Central memory CD8-positive, alpha-beta T cell (primary cell): ENCODE measurements around the gene GKN2.
A peak's percentile ranks its signal among the peaks of the same experiment; 100 is the strongest.
"Not testable (repeated sequence)": the region's sequence is repeated elsewhere in the genome, so short reads cannot be mapped to it uniquely, and the experiment has no call there.

ENCODE experiments used
- ATAC-seq: fragments of 150-1000 bp; cut with Tn5 transposase; replicated peaks from 2 replicates; pipeline ENCODE4 v1.10.0; 2022; ENCODE audit warnings: mild to moderate bottlenecking, moderate FRiP score, moderate number of reproducible peaks; ENCODE audit not compliant: poor library complexity, severe bottlenecking; ENCODE audit errors: extremely low read depth
- DNase-seq, 2 donors: peaks; one replicate each; pipeline ENCODE4 v3.0.0; 2021; ENCODE audit warnings: low spot score in 2 of 2
- H3K27ac Mint-ChIP-seq: one replicate; pipeline ENCODE4 v1.8.0; 2022; ENCODE audit warnings: low read depth, mild to moderate bottlenecking, moderate library complexity, mixed read lengths
- H3K27me3 Mint-ChIP-seq: one replicate; pipeline ENCODE4 v1.8.0; 2022; ENCODE audit warnings: mixed read lengths
- H3K36me3 Mint-ChIP-seq: one replicate; pipeline ENCODE4 v1.8.0; 2022; ENCODE audit warnings: mild to moderate bottlenecking, moderate library complexity, mixed read lengths; ENCODE audit not compliant: insufficient read depth
- H3K4me1 Mint-ChIP-seq: one replicate; pipeline ENCODE4 v1.8.0; 2022; ENCODE audit warnings: mixed read lengths
- H3K4me3 Mint-ChIP-seq: one replicate; pipeline ENCODE4 v1.8.0; 2022; ENCODE audit warnings: mild to moderate bottlenecking, moderate library complexity, mixed read lengths
- H3K9me3 Mint-ChIP-seq: one replicate; pipeline ENCODE4 v1.8.0; 2022; ENCODE audit warnings: mixed read lengths

The GKN2 gene

GRCh38 chr2:68911709-68912108, 41.0 kb downstream of the GKN2 start:
- peaks cover 5% of the 10 kb centered on the region for H3K36me3 Mint-ChIP-seq
- no peaks in the 10 kb centered on the region for H3K9me3 Mint-ChIP-seq
- no peak overlapping the region for H3K27ac Mint-ChIP-seq
- ATAC-seq (no peak), DNase-seq (no peak)
- peaks cover 41% of the 10 kb centered on the region for H3K4me1 Mint-ChIP-seq
- no peak overlapping the region for H3K4me3 Mint-ChIP-seq
- H3K27me3 Mint-ChIP-seq, result no peaks in the 10 kb centered on the region

- H3K27ac Mint-ChIP-seq, result no peak overlapping the region
- peaks cover 44% of the 10 kb centered on the region for H3K4me1 Mint-ChIP-seq
- no peak for DNase-seq
- peaks cover 5% of the 10 kb centered on the region for H3K36me3 Mint-ChIP-seq
- no peaks in the 10 kb centered on the region for H3K27me3 Mint-ChIP-seq
- H3K9me3 Mint-ChIP-seq, result no peaks in the 10 kb centered on the region
- ATAC-seq, result no peak
- no peak overlapping the region for H3K4me3 Mint-ChIP-seq
These were observed 41.4 kb downstream of the GKN2 start for GRCh38 chr2:68911246-68911645.

GRCh38 chr2:68909793-68910674, 42.7 kb downstream of the GKN2 start:
- peaks cover 38% of the 10 kb centered on the region for H3K4me1 Mint-ChIP-seq
- peaks cover 4% of the 10 kb centered on the region for H3K36me3 Mint-ChIP-seq
- no peaks in the 10 kb centered on the region for H3K9me3 Mint-ChIP-seq
- ATAC-seq (no peak), DNase-seq (peak in 1 of 2 donors; percentile 44)
- no peaks in the 10 kb centered on the region for H3K27me3 Mint-ChIP-seq
- H3K4me3 Mint-ChIP-seq, result peak overlapping the region; percentile 15
- H3K27ac Mint-ChIP-seq, result peak overlapping the region; percentile 86

GRCh38 chr2:68908392-68908970, 44.2 kb downstream of the GKN2 start:
- Mint-ChIP-seq H3K27me3 (no peaks in the 10 kb centered on the region), H3K9me3 (no peaks in the 10 kb centered on the region), H3K27ac (peak overlapping the region; percentile 83), H3K4me1 (peaks cover 45% of the 10 kb centered on the region), H3K4me3 (peak overlapping the region; percentile 57), H3K36me3 (peaks cover 4% of the 10 kb centered on the region)
- peak; percentile 50 to 83 for DNase-seq
- ATAC-seq, result peak; percentile 95

GRCh38 chr2:68907920-68908253, 44.8 kb downstream of the GKN2 start:
- H3K4me1 Mint-ChIP-seq, result peaks cover 45% of the 10 kb centered on the region
- H3K27me3 Mint-ChIP-seq, result no peaks in the 10 kb centered on the region
- DNase-seq (no peak), ATAC-seq (no peak)
- peak overlapping the region; percentile 57 for H3K4me3 Mint-ChIP-seq
- peaks cover 4% of the 10 kb centered on the region for H3K36me3 Mint-ChIP-seq
- peak overlapping the region; percentile 83 for H3K27ac Mint-ChIP-seq
- no peaks in the 10 kb centered on the region for H3K9me3 Mint-ChIP-seq

- peak overlapping the region; percentile 57 for H3K4me3 Mint-ChIP-seq
- H3K27ac Mint-ChIP-seq, result peak overlapping the region; percentile 83
- ATAC-seq, result no peak
These were observed 45.3 kb downstream of the GKN2 start for GRCh38 chr2:68907232-68907919.

GRCh38 chr2:68906716-68907115, 46.0 kb downstream of the GKN2 start:
- ATAC-seq (no peak), DNase-seq (no peak)
- Mint-ChIP-seq H3K4me3 (no peak overlapping the region), H3K9me3 (peaks cover 2% of the 10 kb centered on the region), H3K4me1 (peaks cover 45% of the 10 kb centered on the region), H3K27me3 (no peaks in the 10 kb centered on the region), H3K36me3 (peaks cover 4% of the 10 kb centered on the region), H3K27ac (peak overlapping the region; percentile 52)

More at GRCh38 chr2:68907232-68907919, 45.3 kb downstream of the GKN2 start:
- H3K4me1 Mint-ChIP-seq, result peaks cover 45% of the 10 kb centered on the region
- H3K27me3 Mint-ChIP-seq, result no peaks in the 10 kb centered on the region
- H3K36me3 Mint-ChIP-seq, result peaks cover 4% of the 10 kb centered on the region
- no peak for DNase-seq
- H3K9me3 Mint-ChIP-seq, result no peaks in the 10 kb centered on the region

- no peak for ATAC-seq
- Mint-ChIP-seq H3K36me3 (peaks cover 4% of the 10 kb centered on the region), H3K9me3 (peaks cover 8% of the 10 kb centered on the region), H3K4me1 (peaks cover 39% of the 10 kb centered on the region), H3K4me3 (no peak overlapping the region), H3K27me3 (no peaks in the 10 kb centered on the region), H3K27ac (no peak overlapping the region)
- DNase-seq, result no peak
These were observed 47.6 kb downstream of the GKN2 start for GRCh38 chr2:68905116-68905515.

- DNase-seq (no peak), ATAC-seq (no peak)
- peaks cover 8% of the 10 kb centered on the region for H3K4me1 Mint-ChIP-seq
- H3K36me3 Mint-ChIP-seq, result peaks cover 2% of the 10 kb centered on the region
- H3K4me3 Mint-ChIP-seq, result no peak overlapping the region
- no peak overlapping the region for H3K27ac Mint-ChIP-seq
- no peaks in the 10 kb centered on the region for H3K27me3 Mint-ChIP-seq
- peaks cover 8% of the 10 kb centered on the region for H3K9me3 Mint-ChIP-seq
These were observed 51.1 kb downstream of the GKN2 start for GRCh38 chr2:68901561-68901960.

- Mint-ChIP-seq H3K27ac (no peak overlapping the region), H3K4me1 (peaks cover 7% of the 10 kb centered on the region), H3K9me3 (peaks cover 8% of the 10 kb centered on the region), H3K36me3 (peaks cover 2% of the 10 kb centered on the region), H3K27me3 (no peaks in the 10 kb centered on the region), H3K4me3 (no peak overlapping the region)
- DNase-seq (no peak), ATAC-seq (no peak)
These were observed 51.5 kb downstream of the GKN2 start for GRCh38 chr2:68901199-68901514.

GRCh38 chr2:68900496-68901198, 52.0 kb downstream of the GKN2 start:
- peaks cover 8% of the 10 kb centered on the region for H3K9me3 Mint-ChIP-seq
- ATAC-seq (no peak), DNase-seq (no peak)
- H3K4me1 Mint-ChIP-seq, result peaks cover 7% of the 10 kb centered on the region
- no peaks in the 10 kb centered on the region for H3K27me3 Mint-ChIP-seq
- no peak overlapping the region for H3K27ac Mint-ChIP-seq
- no peak overlapping the region for H3K4me3 Mint-ChIP-seq
- H3K36me3 Mint-ChIP-seq, result peaks cover 2% of the 10 kb centered on the region

- not testable (repeated sequence) for H3K36me3 Mint-ChIP-seq, H3K9me3 Mint-ChIP-seq, ATAC-seq, H3K27ac Mint-ChIP-seq, H3K4me3 Mint-ChIP-seq, DNase-seq, H3K4me1 Mint-ChIP-seq, H3K27me3 Mint-ChIP-seq
These were observed 56.7 kb downstream of the GKN2 start for GRCh38 chr2:68895981-68896380.
